ENCODE data around the gene ZBTB24. TPM values are rescaled to one million over a fixed set of nuclear protein-coding genes. Genes with fewer than 3 reads are reported as not detected.

ZBTB24 gene
- total and polyA plus RNA-seq, 2 of the 13 experiments (the other 11 are each of a cell fraction or from before 2014, with no cell fraction given): 1.5 to 6.2 TPM

DNA sequence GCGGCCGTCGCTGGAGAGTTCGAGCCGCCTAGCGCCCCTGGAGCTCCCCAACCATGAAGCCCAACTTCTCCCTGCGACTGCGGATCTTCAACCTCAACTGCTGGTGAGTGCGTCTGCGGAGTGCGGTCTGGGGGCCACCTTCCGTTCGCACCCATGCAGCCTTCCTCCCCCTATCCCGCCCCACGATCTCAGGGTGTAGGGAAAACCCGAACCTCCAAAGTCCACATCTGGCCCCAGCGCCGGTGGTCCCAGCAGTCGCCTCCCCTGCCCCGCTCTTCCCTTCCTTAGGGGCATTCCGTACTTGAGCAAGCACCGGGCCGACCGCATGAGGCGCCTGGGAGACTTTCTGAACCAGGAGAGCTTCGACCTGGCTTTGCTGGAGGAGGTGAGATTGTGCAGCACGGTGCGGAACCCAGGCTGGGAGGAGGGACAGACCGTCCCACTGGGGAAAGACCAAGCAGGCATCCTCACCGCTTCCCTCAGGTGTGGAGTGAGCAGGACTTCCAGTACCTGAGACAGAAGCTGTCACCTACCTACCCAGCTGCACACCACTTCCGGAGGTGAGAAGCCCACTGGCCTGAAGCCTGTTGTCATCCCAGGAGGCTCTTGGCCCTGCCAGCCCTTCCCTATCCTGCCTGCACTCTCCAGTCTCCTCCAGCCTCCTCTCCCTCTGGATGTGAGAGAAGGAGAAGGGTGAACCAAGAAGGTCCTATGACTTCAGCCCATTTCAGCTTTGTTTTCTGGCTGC, 41.8 kb downstream of the ZBTB24 start (continued):
- TF ChIP-seq, protein P1, sequence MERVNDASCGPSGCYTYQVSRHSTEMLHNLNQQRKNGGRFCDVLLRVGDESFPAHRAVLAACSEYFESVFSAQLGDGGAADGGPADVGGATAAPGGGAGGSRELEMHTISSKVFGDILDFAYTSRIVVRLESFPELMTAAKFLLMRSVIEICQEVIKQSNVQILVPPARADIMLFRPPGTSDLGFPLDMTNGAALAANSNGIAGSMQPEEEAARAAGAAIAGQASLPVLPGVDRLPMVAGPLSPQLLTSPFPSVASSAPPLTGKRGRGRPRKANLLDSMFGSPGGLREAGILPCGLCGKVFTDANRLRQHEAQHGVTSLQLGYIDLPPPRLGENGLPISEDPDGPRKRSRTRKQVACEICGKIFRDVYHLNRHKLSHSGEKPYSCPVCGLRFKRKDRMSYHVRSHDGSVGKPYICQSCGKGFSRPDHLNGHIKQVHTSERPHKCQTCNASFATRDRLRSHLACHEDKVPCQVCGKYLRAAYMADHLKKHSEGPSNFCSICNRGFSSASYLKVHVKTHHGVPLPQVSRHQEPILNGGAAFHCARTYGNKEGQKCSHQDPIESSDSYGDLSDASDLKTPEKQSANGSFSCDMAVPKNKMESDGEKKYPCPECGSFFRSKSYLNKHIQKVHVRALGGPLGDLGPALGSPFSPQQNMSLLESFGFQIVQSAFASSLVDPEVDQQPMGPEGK (CRISPR knock-in tag; IDR thresholded peaks at IDR 0.05): no peak
- TF ChIP-seq AKAP8 (CRISPR knock-in tag; IDR thresholded peaks at IDR 0.05) (no peak), ELF4 (CRISPR knock-in tag; IDR thresholded peaks at IDR 0.05; ENCODE audit: borderline replicate concordance) (no peak), DNMT3B (CRISPR knock-in tag; conservative IDR thresholded peaks at IDR 0.05) (no peak), ZNF644 (CRISPR knock-in tag; IDR thresholded peaks at IDR 0.05; ENCODE audit: low read depth) (no peak), REL (CRISPR knock-in tag; conservative IDR thresholded peaks at IDR 0.05) (no peak), RCOR2 (CRISPR knock-in tag; IDR thresholded peaks at IDR 0.05) (no peak), ZNF124 (CRISPR knock-in tag; IDR thresholded peaks at IDR 0.05) (no peak), KDM3A (CRISPR knock-in tag; IDR thresholded peaks at IDR 0.05; ENCODE audit: low read depth) (no peak), YEATS4 (CRISPR knock-in tag; IDR thresholded peaks at IDR 0.05; ENCODE audit: borderline replicate concordance) (no peak), TIGD3 (CRISPR knock-in tag; IDR thresholded peaks at IDR 0.05; ENCODE audit: borderline replicate concordance) (no peak), ZNF33A (CRISPR knock-in tag; IDR thresholded peaks at IDR 0.05; ENCODE audit: borderline replicate concordance) (no peak), POGZ (CRISPR knock-in tag; IDR thresholded peaks at IDR 0.05) (no peak), ZNF253 (CRISPR knock-in tag; IDR thresholded peaks at IDR 0.05; ENCODE audit: borderline replicate concordance) (no peak), ZNF878 (CRISPR knock-in tag; IDR thresholded peaks at IDR 0.05) (no peak), NR2C2 (CRISPR knock-in tag; IDR thresholded peaks at IDR 0.05; ENCODE audit: borderline replicate concordance) (no peak), MBD4 (IDR thresholded peaks at IDR 0.05; ENCODE audit: borderline replicate concordance, low read length) (no peak), IKZF4 (CRISPR knock-in tag; IDR thresholded peaks at IDR 0.05; ENCODE audit: borderline replicate concordance, low read depth, not compliant biosample characterization) (no peak), GFI1 (CRISPR knock-in tag; IDR thresholded peaks at IDR 0.05; ENCODE audit: borderline replicate concordance) (no peak), MTERF4 (CRISPR knock-in tag; IDR thresholded peaks at IDR 0.05) (peak; percentile 63; the same call in 1 of the 2 replicates), HCFC1 (IDR thresholded peaks at IDR 0.05; ENCODE audit: low read depth, low read length) (no peak), ZIK1 (CRISPR knock-in tag; IDR thresholded peaks at IDR 0.05; ENCODE audit: borderline replicate concordance, low read depth) (no peak; the same call in 1 of the 2 replicates), REXO4 (CRISPR knock-in tag; IDR thresholded peaks at IDR 0.05; ENCODE audit: borderline replicate concordance) (no peak), TBP (CRISPR knock-in tag; IDR thresholded peaks at IDR 0.05) (no peak)
